RWPE1 (cell line): ENCODE measurements around the gene TSKU.
A peak's percentile ranks its signal among the peaks of the same experiment; 100 is the strongest.

Experiments used
- CTCF ChIA-PET: fragments of 350-600 bp; sonication (Branson Sonifier 250); formaldehyde crosslinking; extraction: SDS; loops from one replicate; lab custom pipeline; 2021; lab: Yijun Ruan, JAX
- POLR2A ChIA-PET: fragments of 400-600 bp; formaldehyde crosslinking; extraction: SDS; loops from one replicate; lab custom pipeline; 2020; ENCODE audit warnings: antibody characterized with exemption; ENCODE audit not compliant: low non-redundant PET; lab: Yijun Ruan, JAX
- DNase-seq: peaks from one replicate; pipeline ENCODE4 v3.0.0; 2012; ENCODE audit warnings: low spot score
- H3K27ac ChIP-seq: fragments of 450-650 bp; 2 replicates; pipeline ENCODE4 v1.5.1; 2017
- CTCF ChIP-seq: fragments of 450-650 bp; conservative IDR thresholded peaks from 2 replicates; pipeline ENCODE4 v1.5.1; 2017; ENCODE audit warnings: low read depth, mild to moderate bottlenecking

TSKU gene

GRCh38 chr11:76768909-76769560 lies 14.1 kb upstream of the TSKU start:
- no peak for TF ChIP-seq CTCF
- POLR2A ChIA-PET: no interaction called here
- CTCF ChIA-PET: no interaction called here
- no peak for DNase-seq
- peak overlapping the region; percentile 89 for H3K27ac ChIP-seq

GRCh38 chr11:76769645-76770586 lies 13.2 kb upstream of the TSKU start:
- POLR2A ChIA-PET: no interaction called here
- no peak for TF ChIP-seq CTCF
- peak overlapping the region; percentile 89 for H3K27ac ChIP-seq
- CTCF ChIA-PET: interaction anchor here (0.6 kb wide), 1 partner anchor 152 kb away, joined by 3 read pairs; no protein-coding TSS in a partner anchor
- peak; percentile 41 for DNase-seq

GRCh38 chr11:76770642-76771445 lies 12.3 kb upstream of the TSKU start:
- CTCF ChIA-PET: no interaction called here
- no peak for DNase-seq
- POLR2A ChIA-PET: interaction anchor here (0.6 kb wide), 1 partner anchor 90 kb away, joined by 4 read pairs; the partner anchor contains the start of gene ACER3
- TF ChIP-seq CTCF: no peak
- H3K27ac ChIP-seq: peak overlapping the region; percentile 89

- TF ChIP-seq CTCF: no peak
- ChIA-PET CTCF (no interaction called here), POLR2A (no interaction called here)
- no peak for DNase-seq
- H3K27ac ChIP-seq: peak overlapping the region; percentile 89
These were observed 11.6 kb upstream of the TSKU start for GRCh38 chr11:76771446-76772099.

GRCh38 chr11:76772100-76772782 lies 10.9 kb upstream of the TSKU start:
- peak overlapping the region; percentile 84 for H3K27ac ChIP-seq
- no peak for TF ChIP-seq CTCF
- CTCF ChIA-PET: no interaction called here
- no peak for DNase-seq
- POLR2A ChIA-PET: no interaction called here
